Ectodermal cell (in vitro differentiated cells): ENCODE data around the gene MEMO1.

Experiments
- H3K27ac ChIP-seq: 2 replicates; pipeline ENCODE4 v1.7.0; 2013; ENCODE audit warnings: mild to moderate bottlenecking, low read depth, low read length; ENCODE audit not compliant: insufficient read depth, poor library complexity, severe bottlenecking
- H3K27me3 ChIP-seq: 2 replicates; pipeline ENCODE4 v1.7.0; 2013; ENCODE audit warnings: mild to moderate bottlenecking, low read length; ENCODE audit not compliant: insufficient read depth, control insufficient read depth, poor library complexity, severe bottlenecking
- H3K36me3 ChIP-seq: one replicate; pipeline ENCODE4 v1.7.0; 2013; ENCODE audit warnings: low read length; ENCODE audit not compliant: control insufficient read depth, insufficient read depth
- H3K4me1 ChIP-seq: one replicate; pipeline ENCODE4 v1.7.0; 2013; ENCODE audit warnings: low read length; ENCODE audit not compliant: control insufficient read depth, insufficient read depth
- H3K4me3 ChIP-seq: 2 replicates; pipeline ENCODE4 v1.7.0; 2013; ENCODE audit warnings: low read depth, low read length, control low read depth; ENCODE audit not compliant: insufficient read depth
- H3K9me3 ChIP-seq: 2 replicates; pipeline ENCODE4 v1.7.0; 2013; ENCODE audit warnings: mild to moderate bottlenecking, low read length, moderate library complexity; ENCODE audit not compliant: control insufficient read depth
- WGBS, 2 experiments: methylation state at CpG; one replicate each; pipeline ENCODE4 v1.1.7; 2013; ENCODE audit warnings: missing lambda C conversion rate in 2 of 2; 5-methylcytosine and 5-hydroxymethylcytosine counted together

Gene MEMO1

GRCh38 chr2:31998731-31999383 lies 12.0 kb downstream of the MEMO1 start:
- no peaks in the 10 kb centered on the region for H3K27me3 ChIP-seq
- H3K27ac ChIP-seq, result no peak overlapping the region
- H3K4me1 ChIP-seq, result no peaks in the 10 kb centered on the region
- 94 to 97% methylated on average over 4 of the region's 4 CpGs for WGBS, 2 experiments
- H3K4me3 ChIP-seq, result no peak overlapping the region
- H3K9me3 ChIP-seq, result no peaks in the 10 kb centered on the region
- no peaks in the 10 kb centered on the region for H3K36me3 ChIP-seq

GRCh38 chr2:31997653-31998052 lies 13.2 kb downstream of the MEMO1 start:
- H3K27me3 ChIP-seq, result no peaks in the 10 kb centered on the region
- H3K9me3 ChIP-seq, result no peaks in the 10 kb centered on the region
- no peaks in the 10 kb centered on the region for H3K36me3 ChIP-seq
- no peak overlapping the region for H3K27ac ChIP-seq
- H3K4me3 ChIP-seq, result no peak overlapping the region
- 92% methylated on average over 3 of the region's 3 CpGs for WGBS, 2 experiments
- no peaks in the 10 kb centered on the region for H3K4me1 ChIP-seq

- no peak overlapping the region for H3K27ac ChIP-seq
- no peaks in the 10 kb centered on the region for H3K9me3 ChIP-seq
- H3K4me3 ChIP-seq, result no peak overlapping the region
- H3K27me3 ChIP-seq, result no peaks in the 10 kb centered on the region
- no peaks in the 10 kb centered on the region for H3K36me3 ChIP-seq
- WGBS, 2 experiments, result 93 to 94% methylated on average over 6 of the region's 6 CpGs
- H3K4me1 ChIP-seq, result no peaks in the 10 kb centered on the region
These were observed 14.1 kb downstream of the MEMO1 start for GRCh38 chr2:31996571-31997150.

GRCh38 chr2:31992934-31993333 lies 17.9 kb downstream of the MEMO1 start:
- 92 to 96% methylated on average over 4 of the region's 4 CpGs for WGBS, 2 experiments
- no peaks in the 10 kb centered on the region for H3K9me3 ChIP-seq
- H3K27me3 ChIP-seq, result no peaks in the 10 kb centered on the region
- no peaks in the 10 kb centered on the region for H3K4me1 ChIP-seq
- H3K4me3 ChIP-seq, result no peak overlapping the region
- H3K36me3 ChIP-seq, result no peaks in the 10 kb centered on the region
- no peak overlapping the region for H3K27ac ChIP-seq

GRCh38 chr2:31992025-31992579 lies 18.7 kb downstream of the MEMO1 start:
- Histone ChIP-seq H3K9me3 (no peaks in the 10 kb centered on the region), H3K4me1 (no peaks in the 10 kb centered on the region), H3K36me3 (no peaks in the 10 kb centered on the region), H3K4me3 (no peak overlapping the region), H3K27me3 (no peaks in the 10 kb centered on the region), H3K27ac (no peak overlapping the region)
- WGBS, 2 experiments, result 97 to 98% methylated on average over 3 of the region's 3 CpGs

GRCh38 chr2:31989946-31990345 lies 20.9 kb downstream of the MEMO1 start:
- H3K36me3 ChIP-seq, result no peaks in the 10 kb centered on the region
- no peaks in the 10 kb centered on the region for H3K27me3 ChIP-seq
- H3K4me1 ChIP-seq, result no peaks in the 10 kb centered on the region
- 94% methylated on average over 3 of the region's 4 CpGs for WGBS, 2 experiments
- no peak overlapping the region for H3K4me3 ChIP-seq
- no peaks in the 10 kb centered on the region for H3K9me3 ChIP-seq
- H3K27ac ChIP-seq, result no peak overlapping the region

- Histone ChIP-seq H3K4me3 (no peak overlapping the region), H3K27ac (no peak overlapping the region), H3K27me3 (no peaks in the 10 kb centered on the region), H3K9me3 (no peaks in the 10 kb centered on the region), H3K4me1 (no peaks in the 10 kb centered on the region), H3K36me3 (no peaks in the 10 kb centered on the region)
- WGBS, 2 experiments, result 94 to 95% methylated on average over 1 to 2 of the region's 2 CpGs
These were observed 23.2 kb downstream of the MEMO1 start for GRCh38 chr2:31987454-31988220.

GRCh38 chr2:31986906-31987305 lies 23.9 kb downstream of the MEMO1 start:
- WGBS, 2 experiments, result 88 to 93% methylated on average over 3 of the region's 3 CpGs
- no peaks in the 10 kb centered on the region for H3K9me3 ChIP-seq
- H3K4me3 ChIP-seq, result no peak overlapping the region
- H3K27ac ChIP-seq, result no peak overlapping the region
- H3K4me1 ChIP-seq, result no peaks in the 10 kb centered on the region
- H3K27me3 ChIP-seq, result no peaks in the 10 kb centered on the region
- H3K36me3 ChIP-seq, result no peaks in the 10 kb centered on the region

GRCh38 chr2:31983762-31984467 lies 26.9 kb downstream of the MEMO1 start:
- WGBS, 2 experiments, result 93 to 99% methylated on average over 3 to 5 of the region's 5 CpGs

More at GRCh38 chr2:31983762-31984467, 26.9 kb downstream of the MEMO1 start:
- H3K36me3 ChIP-seq, result no peaks in the 10 kb centered on the region
- H3K27ac ChIP-seq, result no peak overlapping the region
- no peak overlapping the region for H3K4me3 ChIP-seq
- H3K27me3 ChIP-seq, result no peaks in the 10 kb centered on the region
- no peaks in the 10 kb centered on the region for H3K4me1 ChIP-seq
- no peaks in the 10 kb centered on the region for H3K9me3 ChIP-seq
